Tibial artery (tissue), 4 donors: ENCODE data around the gene MCF2L.

Experiments
- DNase-seq, 2 donors: peaks; one replicate each; pipeline ENCODE4 v3.0.0-alpha.2; 2019
- H3K27ac ChIP-seq, 2 donors: fragments of 200-600 bp; sonication (generic) in 1 of 2; 1 replicate in 1 of 2; 2 replicates in 1 of 2; pipeline ENCODE4 v1.5.1; 2018 to 2019; ENCODE audit warnings: mild to moderate bottlenecking in 1 of 2
- H3K27me3 ChIP-seq, 2 donors: fragments of 200-600 bp; sonication (generic) in 1 of 2; one replicate each; pipeline versions ENCODE4 v1.5.1 to v1.6.0; 2016 to 2019
- H3K36me3 ChIP-seq, 3 donors: fragments of 200-600 bp; sonication (generic) in 2 of 3; one replicate each; pipeline ENCODE4 v1.5.1; 2016 to 2019; ENCODE audit warnings: mild to moderate bottlenecking in 2 of 3
- H3K4me1 ChIP-seq, 4 donors: fragments of 200-600 bp; sonication (generic) in 2 of 4; 1 replicate in 3 of 4; 2 replicates in 1 of 4; pipeline ENCODE4 v1.5.1; 2016 to 2019
- H3K4me3 ChIP-seq, 2 donors: fragments of 200-600 bp; sonication (generic) in 1 of 2; 1 replicate in 1 of 2; 2 replicates in 1 of 2; pipeline ENCODE4 v1.5.1; 2018 to 2019; ENCODE audit warnings: mild to moderate bottlenecking in 2 of 2
- H3K9me3 ChIP-seq, 3 donors: fragments of 200-600 bp; sonication (generic) in 1 of 3; one replicate each; pipeline ENCODE4 v1.5.1; 2016 to 2019
- CTCF ChIP-seq, 2 experiments: fragments of 200-600 bp in 1 of 2; fragments of 450-650 bp in 1 of 2; IDR thresholded peaks; one replicate each; pipeline ENCODE4 v1.5.1; 2017 to 2019; ENCODE audit warnings: antibody characterized with exemption in 2 of 2, mild to moderate bottlenecking in 1 of 2, moderate library complexity in 1 of 2
- intact Hi-C: fragments of 100-400 bp; cut with DNase I; formaldehyde crosslinking; loops from one replicate; pipeline ENCODE4 v1.15.0; 2023; ENCODE audit warnings: low total_unique reads

The MCF2L gene

GRCh38 chr13:113026391-113026910 is 57.4 kb downstream of the MCF2L start:
- no peak for DNase-seq
- Histone ChIP-seq H3K4me1 (no peaks in the 10 kb centered on the region), H3K9me3 (no peaks in the 10 kb centered on the region), H3K4me3 (no peak overlapping the region), H3K27me3 (peaks cover 0 to 52% of the 10 kb centered on the region in 2 donors), H3K27ac (no peak overlapping the region), H3K36me3 (no peaks in the 10 kb centered on the region)
- intact Hi-C loops, result no loop called here
- TF ChIP-seq CTCF (IDR thresholded peaks at IDR 0.05), result no peak

GRCh38 chr13:113027095-113027494 is 58.1 kb downstream of the MCF2L start:
- Histone ChIP-seq H3K4me1 (no peaks in the 10 kb centered on the region), H3K27me3 (peaks cover 0 to 55% of the 10 kb centered on the region in 2 donors), H3K36me3 (no peaks in the 10 kb centered on the region), H3K27ac (no peak overlapping the region), H3K9me3 (no peaks in the 10 kb centered on the region), H3K4me3 (no peak overlapping the region)
- DNase-seq, result no peak
- intact Hi-C loops, result no loop called here
- no peak for TF ChIP-seq CTCF (IDR thresholded peaks at IDR 0.05)

DNA sequence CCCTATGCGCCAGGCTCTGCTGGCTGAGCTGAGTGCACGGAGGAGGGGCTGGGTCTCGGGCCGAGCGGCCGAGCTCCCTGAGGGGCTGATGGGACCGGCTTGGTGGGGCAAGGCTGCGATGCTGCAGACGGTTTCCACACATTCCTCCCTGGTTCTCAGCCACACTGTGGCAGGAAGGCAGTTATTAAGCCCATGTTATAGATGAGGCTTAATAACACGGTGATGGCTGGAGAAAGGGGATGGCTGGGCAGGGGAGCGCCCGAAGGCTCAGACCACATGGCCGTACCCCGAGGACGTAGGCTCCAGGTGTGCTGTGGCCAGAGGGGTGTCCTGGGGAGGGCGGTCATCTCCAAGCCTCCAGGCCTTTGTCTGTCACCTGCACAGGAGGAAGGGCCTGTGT is 58.6 kb downstream of the MCF2L start:
- no peak for TF ChIP-seq CTCF (IDR thresholded peaks at IDR 0.05)
- no peak overlapping the region for H3K27ac ChIP-seq

GRCh38 chr13:113028336-113029060 is 59.5 kb downstream of the MCF2L start:
- DNase-seq, result no peak
- no peak for TF ChIP-seq CTCF (IDR thresholded peaks at IDR 0.05)

More for the DNA sequence above, 58.6 kb downstream of the MCF2L start:
- no peaks in the 10 kb centered on the region for H3K4me1 ChIP-seq
- H3K9me3 ChIP-seq, result no peaks in the 10 kb centered on the region
- no peaks in the 10 kb centered on the region for H3K36me3 ChIP-seq
- intact Hi-C loops, result no loop called here
- no peak overlapping the region for H3K4me3 ChIP-seq
- peaks cover 0 to 51% of the 10 kb centered on the region in 2 donors for H3K27me3 ChIP-seq
- DNase-seq, result no peak

GRCh38 chr13:113029061-113029445 is 60.0 kb downstream of the MCF2L start:
- Histone ChIP-seq H3K4me3 (no peak overlapping the region), H3K27ac (no peak overlapping the region), H3K4me1 (no peaks in the 10 kb centered on the region), H3K36me3 (no peaks in the 10 kb centered on the region), H3K9me3 (no peaks in the 10 kb centered on the region), H3K27me3 (peaks cover 0 to 38% of the 10 kb centered on the region in 2 donors)
- DNase-seq, result no peak
- intact Hi-C loops, result no loop called here
- TF ChIP-seq CTCF (IDR thresholded peaks at IDR 0.05), result no peak

More at GRCh38 chr13:113028336-113029060, 59.5 kb downstream of the MCF2L start:
- intact Hi-C loops, result no loop called here
- Histone ChIP-seq H3K27me3 (peaks cover 0 to 42% of the 10 kb centered on the region in 2 donors), H3K36me3 (no peaks in the 10 kb centered on the region), H3K4me1 (no peaks in the 10 kb centered on the region), H3K27ac (no peak overlapping the region), H3K9me3 (no peaks in the 10 kb centered on the region), H3K4me3 (no peak overlapping the region)
